Sigmoid colon (tissue), 7 donors: ENCODE measurements around the gene RSF1. TPM values are rescaled to one million over a fixed set of nuclear protein-coding genes. Genes with fewer than 3 reads are reported as not detected.

Experiments used
- DNase-seq: peaks from one replicate; pipeline ENCODE4 v3.0.0-alpha.2; 2019
- H3K27ac ChIP-seq, 4 donors: fragments of 200-600 bp; sonication (generic); one replicate each; pipeline ENCODE4 v1.5.1; 2016 to 2019; ENCODE audit warnings: mild to moderate bottlenecking in 1 of 4
- H3K27me3 ChIP-seq, 3 donors: fragments of 200-600 bp; sonication (generic); one replicate each; pipeline ENCODE4 v1.5.1; 2019; ENCODE audit warnings: mild to moderate bottlenecking in 1 of 3
- H3K36me3 ChIP-seq, 4 donors: fragments of 200-600 bp; sonication (generic); one replicate each; pipeline ENCODE4 v1.5.1; 2016 to 2019
- H3K4me1 ChIP-seq, 4 donors: fragments of 200-600 bp; sonication (generic); one replicate each; pipeline ENCODE4 v1.5.1; 2017 to 2019
- H3K4me3 ChIP-seq, 4 donors: fragments of 200-600 bp; sonication (generic); one replicate each; pipeline ENCODE4 v1.5.1; 2017 to 2019; ENCODE audit warnings: mild to moderate bottlenecking in 2 of 4, moderate library complexity in 1 of 4
- H3K9me3 ChIP-seq, 4 donors: fragments of 200-600 bp in 3 of 4; sonication (generic) in 3 of 4; one replicate each; pipeline versions ENCODE4 v1.5.1 to v1.6.1; 2013 to 2019
- CTCF ChIP-seq, 4 experiments: fragments of 450-650 bp in 3 of 4; fragments of 200-600 bp in 1 of 4; IDR thresholded peaks; one replicate each; pipeline ENCODE4 v1.5.1; 2016 to 2019; ENCODE audit warnings: antibody characterized with exemption in 4 of 4, mild to moderate bottlenecking in 3 of 4, moderate library complexity in 2 of 4
- EP300 ChIP-seq, 4 donors: sonication (generic); formaldehyde crosslinking; IDR thresholded peaks; one replicate each; pipeline ENCODE4 v1.6.1; 2017; ENCODE audit warnings: antibody characterized with exemption in 4 of 4
- POLR2A ChIP-seq, 2 donors: fragments of 450-650 bp; IDR thresholded peaks; one replicate each; pipeline ENCODE4 v1.6.1; 2016; ENCODE audit warnings: antibody characterized with exemption in 2 of 2, mild to moderate bottlenecking in 2 of 2, moderate library complexity in 2 of 2
- POLR2AphosphoS5 ChIP-seq, 4 donors: sonication (generic); formaldehyde crosslinking; IDR thresholded peaks; one replicate each; pipeline ENCODE4 v1.6.1; 2017; ENCODE audit warnings: antibody characterized with exemption in 4 of 4
- WGBS, 2 donors: extraction: QIAGEN DNeasy Blood & Tissue Kit; methylation state at CpG; one replicate each; pipeline ENCODE4 v1.1.7; 2013; 5-methylcytosine and 5-hydroxymethylcytosine counted together
- intact Hi-C: fragments of 100-400 bp; cut with DNase I; formaldehyde crosslinking; loops from one replicate; pipeline ENCODE4 v1.15.1; 2023
- polyA plus RNA-seq, 3 donors: library from polyadenylated mRNA; stranded (reverse); fragments of 200-250 nt; gene quantifications; one replicate each; pipeline ENCODE4 v1.2.3, GENCODE V29; 2013
- total RNA-seq, 4 donors: library from RNA; depleted of rRNA; stranded (reverse); fragments of >200 nt; gene quantifications; one replicate each; pipeline ENCODE4 v1.1.0, GENCODE V29; 2016
- donor health status: healthy with polysubstance abuse.
- donor health status: Bipolar disorder and iron deficiency.
- donor health status: healthy.

RSF1 gene
- total and polyA plus RNA-seq, 7 donors = 9.6 to 90.7 (median 61.5) TPM

- H3K9me3 ChIP-seq = no peaks in the 10 kb centered on the region
- no peaks in the 10 kb centered on the region for H3K36me3 ChIP-seq
- no peak for TF ChIP-seq POLR2AphosphoS5 (IDR thresholded peaks at IDR 0.05)
- TF ChIP-seq POLR2A (IDR thresholded peaks at IDR 0.05) = no peak
- no peak for TF ChIP-seq CTCF (IDR thresholded peaks at IDR 0.05)
- no peak for TF ChIP-seq EP300 (IDR thresholded peaks at IDR 0.05)
- H3K4me3 ChIP-seq = no peak overlapping the region
- no peaks in the 10 kb centered on the region for H3K27me3 ChIP-seq
- no peak for DNase-seq
- H3K27ac ChIP-seq = no peak overlapping the region
- H3K4me1 ChIP-seq = peaks cover 0 to 13% (median 5%) of the 10 kb centered on the region in 4 donors
- intact Hi-C loops = no loop called here
Observed at GRCh38 chr11:77779935-77780334, 40.6 kb downstream of the RSF1 start.

- H3K4me3 ChIP-seq = no peak overlapping the region
- 41% methylated on average over 1 of the region's 1 CpG for WGBS, 2 donors
- H3K27ac ChIP-seq = no peak overlapping the region
- no peaks in the 10 kb centered on the region for H3K36me3 ChIP-seq
- no peaks in the 10 kb centered on the region for H3K27me3 ChIP-seq
- TF ChIP-seq POLR2A (IDR thresholded peaks at IDR 0.05) (no peak), CTCF (IDR thresholded peaks at IDR 0.05) (no peak), EP300 (IDR thresholded peaks at IDR 0.05) (no peak), POLR2AphosphoS5 (IDR thresholded peaks at IDR 0.05) (no peak)
- H3K9me3 ChIP-seq = no peaks in the 10 kb centered on the region
- DNase-seq = no peak
- intact Hi-C loops = no loop called here
- H3K4me1 ChIP-seq = peaks cover 0 to 6% (median 2%) of the 10 kb centered on the region in 4 donors
Observed at GRCh38 chr11:77778549-77778948, 42.0 kb downstream of the RSF1 start.

- 97 to 100% methylated on average over 1 of the region's 1 CpG for WGBS, 2 donors
- no peaks in the 10 kb centered on the region for H3K27me3 ChIP-seq
- H3K4me1 ChIP-seq = peaks cover 0 to 6% (median 2%) of the 10 kb centered on the region in 4 donors
- no peaks in the 10 kb centered on the region for H3K36me3 ChIP-seq
- H3K9me3 ChIP-seq = no peaks in the 10 kb centered on the region
- DNase-seq = no peak
- no peak overlapping the region for H3K4me3 ChIP-seq
- TF ChIP-seq EP300 (IDR thresholded peaks at IDR 0.05) = no peak
- TF ChIP-seq CTCF (IDR thresholded peaks at IDR 0.05) = no peak
- TF ChIP-seq POLR2A (IDR thresholded peaks at IDR 0.05) = no peak
- no peak for TF ChIP-seq POLR2AphosphoS5 (IDR thresholded peaks at IDR 0.05)
- intact Hi-C loops = no loop called here
- H3K27ac ChIP-seq = no peak overlapping the region
Observed at GRCh38 chr11:77778118-77778517, 42.4 kb downstream of the RSF1 start.

- Histone ChIP-seq H3K27me3 (no peaks in the 10 kb centered on the region), H3K27ac (no peak overlapping the region)
- 88 to 89% methylated on average over 1 of the region's 1 CpG for WGBS, 2 donors
Observed at GRCh38 chr11:77776455-77776854, 44.1 kb downstream of the RSF1 start.

More at GRCh38 chr11:77776455-77776854, 44.1 kb downstream of the RSF1 start:
- Histone ChIP-seq H3K36me3 (no peaks in the 10 kb centered on the region), H3K9me3 (no peaks in the 10 kb centered on the region), H3K4me1 (peaks cover 0 to 10% (median 3%) of the 10 kb centered on the region in 4 donors), H3K4me3 (no peak overlapping the region)
- intact Hi-C loops = no loop called here
- TF ChIP-seq CTCF (IDR thresholded peaks at IDR 0.05) (no peak), POLR2A (IDR thresholded peaks at IDR 0.05) (no peak), POLR2AphosphoS5 (IDR thresholded peaks at IDR 0.05) (no peak), EP300 (IDR thresholded peaks at IDR 0.05) (no peak)
- no peak for DNase-seq
